HG03457 (cell line): Measurements from ENCODE around the gene RASSF8.

Source experiments
- ATAC-seq: cut with Tn5 transposase; IDR thresholded peaks from one replicate; pipeline ENCODE4 v1.9.1; 2021; ENCODE audit warnings: moderate number of reproducible peaks; ENCODE audit not compliant: unreplicated experiment

RASSF8 gene

DNA sequence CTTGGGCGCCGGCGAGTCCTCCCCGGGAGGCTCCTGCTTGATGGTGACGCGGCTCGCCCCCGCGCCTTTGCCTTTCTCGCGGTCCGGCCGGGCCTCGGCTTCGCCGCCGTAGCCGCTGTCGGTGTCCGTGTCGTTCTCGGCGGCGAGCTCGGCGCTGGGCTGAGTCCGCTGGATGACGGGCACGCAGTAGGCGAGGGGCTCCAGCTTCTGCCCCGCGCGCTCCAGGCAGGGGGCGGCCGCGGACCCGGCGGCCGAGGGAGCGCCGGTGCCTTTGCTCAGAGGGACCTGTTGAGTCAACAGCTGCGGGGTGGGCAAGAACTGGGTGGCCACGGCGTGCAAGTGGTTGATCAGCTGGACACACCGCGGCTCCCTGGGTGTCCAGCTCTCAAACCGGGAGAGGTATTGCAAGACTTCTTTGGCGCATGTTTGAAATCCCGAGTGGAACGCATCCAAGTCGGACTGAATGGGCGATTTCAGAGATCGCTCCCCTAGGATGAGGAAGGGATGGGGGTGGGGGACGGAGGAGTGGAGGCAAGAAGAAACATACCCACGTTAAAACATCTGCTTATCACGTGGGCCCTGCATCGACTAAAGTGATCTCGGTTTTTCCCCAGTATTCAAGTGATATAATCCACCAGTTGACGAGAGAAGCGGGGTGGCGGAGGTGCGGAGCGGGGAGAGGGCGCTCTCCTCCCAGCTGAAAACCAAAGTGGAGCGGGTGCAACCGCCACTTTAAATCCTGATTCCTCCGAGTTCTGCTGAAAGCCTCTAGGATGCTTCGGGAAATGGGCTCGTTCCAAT is 164.4 kb downstream of the RASSF8 start:
- no peak for ATAC-seq

DNA sequence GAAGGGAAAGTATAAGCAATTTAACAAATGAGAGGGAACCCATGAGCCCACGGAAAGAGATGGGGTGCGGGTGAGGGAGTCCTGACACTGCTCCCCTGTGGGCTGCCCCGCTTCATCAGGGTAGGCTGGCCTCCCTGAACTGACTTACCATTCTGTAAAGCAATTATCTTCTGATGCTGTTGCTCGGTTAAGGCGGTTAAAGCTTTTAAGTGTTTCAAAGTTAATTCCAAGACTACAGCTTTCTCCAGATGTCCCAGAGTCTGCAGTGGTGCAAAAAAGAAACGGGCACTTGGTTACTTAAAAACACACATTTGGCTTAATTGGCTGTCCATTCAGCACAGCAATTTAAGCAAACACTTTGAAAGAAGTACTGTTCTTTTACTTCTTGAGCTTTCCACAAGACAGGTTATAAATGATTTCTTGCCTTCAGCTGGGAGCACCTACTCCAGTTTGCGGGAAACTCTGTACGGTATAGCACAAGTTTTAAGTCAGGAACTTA is 165.0 kb downstream of the RASSF8 start:
- no peak for ATAC-seq

DNA sequence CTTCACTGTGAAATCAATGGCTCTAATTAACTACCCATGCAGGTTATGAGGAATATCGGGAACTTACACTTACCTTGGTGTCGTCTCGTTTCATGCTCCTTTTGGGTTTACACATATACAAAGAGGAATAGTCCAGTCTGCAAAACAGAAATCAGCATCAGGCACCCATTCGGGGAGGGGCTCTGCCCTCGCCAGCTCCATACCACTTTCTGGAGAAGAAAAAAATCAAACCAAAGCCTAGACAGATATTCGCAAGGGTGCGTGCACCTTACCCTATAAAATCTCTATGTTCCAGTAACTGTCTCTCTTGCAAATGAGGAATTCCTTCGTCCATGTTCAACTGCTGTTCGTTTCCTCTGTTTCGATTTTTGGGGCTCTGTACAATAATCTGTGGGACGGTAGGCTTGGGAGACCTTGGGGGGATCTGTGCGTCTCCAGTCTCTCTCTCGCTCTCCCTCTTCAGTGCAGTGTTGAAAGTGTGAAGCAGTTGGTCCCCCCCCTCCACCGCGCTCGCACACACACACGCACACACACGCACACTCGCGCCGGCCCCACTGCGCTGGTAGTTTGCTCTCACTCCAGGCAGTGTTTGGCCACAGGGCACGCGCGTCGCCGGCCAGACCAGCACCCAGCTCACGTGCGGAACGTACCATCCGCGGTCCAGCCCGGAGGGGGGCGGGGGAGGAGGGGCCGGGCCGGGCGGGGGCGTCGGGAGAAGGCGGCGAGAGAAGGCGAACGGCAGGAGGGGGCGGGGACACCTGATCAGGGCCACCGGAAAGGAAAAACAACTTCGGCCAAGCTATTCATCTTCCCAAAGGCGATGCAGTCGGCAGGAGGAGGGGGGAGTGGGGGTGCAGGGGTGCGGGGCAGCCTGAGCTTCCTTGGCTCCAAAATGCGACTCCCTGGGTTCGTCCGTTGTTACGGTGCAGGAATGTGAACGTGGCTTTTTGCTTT is 166.2 kb downstream of the RASSF8 start, which contains the start of gene BHLHE41:
Gene BHLHE41 (minus strand): TSS at position 592 of the 954 bp plus-strand sequence. CDS start 258 bp downstream, at position 334.
- ATAC-seq: no peak

DNA sequence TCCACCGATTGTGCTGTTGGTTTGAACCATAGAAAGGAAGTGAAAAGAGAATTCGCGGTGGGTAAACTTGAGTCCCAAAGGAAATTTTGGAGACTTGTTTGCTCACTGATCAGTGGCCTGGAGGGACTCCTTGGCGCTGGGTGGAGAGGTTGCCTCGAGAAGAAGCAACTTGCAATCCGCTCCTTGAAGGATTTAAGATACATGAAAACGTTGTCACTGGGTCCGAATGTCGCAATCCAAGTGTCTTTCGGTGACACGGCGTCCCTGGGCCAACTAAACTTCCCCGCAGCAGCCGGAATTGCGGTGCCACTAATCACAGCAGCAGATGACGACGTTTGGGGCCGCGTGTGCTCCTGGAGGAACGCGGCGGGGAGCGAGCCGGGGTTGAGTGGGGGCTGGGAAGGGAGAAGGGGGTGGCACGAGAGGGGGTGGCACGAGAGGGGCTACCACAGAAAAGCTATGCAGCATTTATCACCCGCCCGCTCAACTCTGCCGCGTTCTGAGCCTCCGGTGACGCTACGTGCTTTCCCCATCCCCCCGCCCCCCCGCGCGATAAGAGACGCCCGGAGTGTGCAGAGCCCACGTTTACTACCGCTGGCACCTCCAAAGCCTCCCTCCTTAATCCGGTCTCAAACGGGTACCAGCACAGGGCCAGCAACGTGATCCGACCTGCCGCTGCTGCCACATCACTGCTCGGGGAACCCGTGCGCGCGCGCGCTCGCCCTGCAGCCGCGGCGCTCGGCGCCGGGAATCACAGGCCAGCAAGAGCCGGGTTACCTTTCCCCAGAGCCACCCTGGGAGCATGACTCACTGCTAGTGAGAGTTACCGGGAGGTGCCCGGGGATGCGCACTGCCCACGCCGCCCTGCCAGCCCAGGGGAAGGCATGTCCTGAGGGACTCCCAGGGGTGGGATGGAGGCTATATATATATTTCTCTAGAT is 167.2 kb downstream of the RASSF8 start:
- no peak for ATAC-seq

DNA sequence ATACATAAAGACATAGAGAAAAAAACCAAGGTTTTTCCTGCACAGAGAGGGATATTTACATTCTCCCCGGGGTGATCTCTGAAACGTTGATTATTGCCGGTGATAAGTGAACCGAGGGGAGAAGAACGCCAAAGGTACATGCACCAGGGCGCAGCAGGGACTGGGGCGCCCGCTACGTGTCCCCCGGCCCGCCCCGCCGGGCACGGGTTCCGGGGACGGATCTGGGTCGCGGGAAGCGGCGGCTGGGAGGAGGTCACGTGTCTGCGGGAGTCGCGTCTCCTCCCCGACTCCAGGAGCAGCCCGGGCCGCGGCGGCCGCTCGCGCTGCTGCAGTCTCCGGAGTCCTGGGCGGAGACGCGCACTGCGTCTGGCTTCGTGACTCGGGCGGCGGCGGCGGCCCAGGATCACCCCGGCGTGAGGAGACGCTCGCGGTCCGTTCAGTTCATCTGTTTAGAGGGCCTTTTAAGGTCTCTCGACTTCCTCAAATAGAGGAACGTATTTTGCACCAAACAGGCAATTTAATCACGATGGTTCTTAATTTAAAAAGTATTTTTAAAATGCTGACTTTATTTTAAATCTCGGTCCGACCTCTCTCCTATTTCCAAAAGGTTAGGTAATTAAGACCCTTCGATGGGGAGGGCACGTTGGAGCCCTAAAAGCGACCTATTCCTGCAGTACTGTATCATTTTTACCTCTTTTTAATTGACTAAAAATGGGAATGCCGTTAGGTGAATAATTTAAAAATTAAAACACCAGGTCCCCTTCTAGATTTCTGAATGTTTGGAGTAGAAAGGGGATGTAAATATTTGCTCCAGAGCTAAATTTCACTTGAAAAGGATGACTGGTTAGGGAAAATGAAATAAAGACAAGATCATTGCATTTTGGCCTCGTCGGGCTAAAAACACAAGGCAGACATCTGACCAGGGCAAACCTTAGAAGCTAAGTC is 168.1 kb downstream of the RASSF8 start:
- ATAC-seq: no peak

DNA sequence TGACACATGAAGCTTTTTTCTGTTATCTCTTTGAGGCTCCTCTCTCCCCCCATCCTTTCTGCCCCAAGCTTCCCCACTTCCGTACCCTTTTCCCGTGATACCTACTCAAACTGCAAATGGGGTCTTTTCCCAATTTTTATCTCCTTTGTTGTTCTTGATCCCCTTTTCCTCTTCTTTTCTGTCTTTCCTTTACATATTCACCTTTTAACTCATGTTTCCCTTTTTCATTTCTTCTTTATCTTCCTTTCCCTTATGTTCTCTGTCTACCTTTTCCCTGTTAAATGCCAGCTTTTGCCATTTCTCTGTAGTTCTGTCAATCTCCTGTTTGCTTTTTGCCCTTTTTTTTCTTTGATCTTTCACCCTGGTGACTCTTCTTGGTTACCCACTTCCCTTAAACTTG is 168.9 kb downstream of the RASSF8 start:
- ATAC-seq: no peak

DNA sequence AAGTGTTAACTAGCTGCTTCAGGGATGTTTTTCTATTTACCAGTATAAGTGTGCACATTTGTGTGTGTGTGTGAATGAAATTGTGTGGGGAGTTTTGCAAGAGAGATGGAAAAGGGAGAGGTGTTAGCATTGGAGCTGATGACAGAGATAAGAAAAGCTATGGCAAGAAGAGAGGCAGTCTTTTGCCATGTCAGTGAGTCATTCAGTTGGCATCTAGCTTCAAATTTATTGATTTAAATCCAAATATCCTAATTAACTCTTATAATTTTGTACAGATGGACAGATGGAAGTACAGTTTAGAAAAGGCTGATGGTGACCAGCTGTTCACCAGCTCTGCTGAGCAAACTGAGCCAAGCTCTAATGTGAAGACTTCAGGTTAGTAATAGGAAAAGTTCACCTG is 169.7 kb downstream of the RASSF8 start:
- no peak for ATAC-seq
